ENCODE results near the gene NAT14.

DNA sequence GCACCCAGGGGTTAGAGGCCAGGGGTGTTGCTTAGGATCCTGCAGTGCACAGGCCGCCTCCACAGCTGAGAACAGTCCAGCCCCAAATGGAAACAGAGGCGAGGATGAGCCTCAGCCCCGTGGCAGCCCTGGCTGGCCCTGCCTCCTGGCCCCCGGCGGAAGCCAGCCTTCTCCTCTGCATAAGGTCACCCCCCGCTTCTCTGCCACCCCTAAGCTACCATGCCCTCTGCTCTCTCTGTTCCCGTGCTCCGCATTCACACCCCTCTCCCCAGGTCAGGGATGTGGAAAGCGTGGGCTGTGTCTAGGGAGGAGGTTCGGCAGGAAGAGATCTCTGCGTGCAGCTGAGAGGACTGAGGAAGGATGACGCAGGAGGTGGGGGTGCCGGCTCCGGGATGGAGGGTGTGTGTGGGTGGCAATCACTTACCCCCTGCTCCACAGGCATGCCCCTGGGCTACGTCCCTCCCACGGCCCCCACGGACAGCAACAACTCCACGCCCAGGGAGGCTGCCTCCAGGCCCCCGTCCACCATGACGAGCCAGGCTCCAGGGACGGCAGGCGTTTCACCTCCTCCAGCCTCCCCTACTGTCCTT, 9.3 kb downstream of the NAT14 start:
- TF ChIP-seq POLR2A (IDR thresholded peaks at IDR 0.05): peak in 1 of 2 donors; percentile 11
- TF ChIP-seq, protein P1, sequence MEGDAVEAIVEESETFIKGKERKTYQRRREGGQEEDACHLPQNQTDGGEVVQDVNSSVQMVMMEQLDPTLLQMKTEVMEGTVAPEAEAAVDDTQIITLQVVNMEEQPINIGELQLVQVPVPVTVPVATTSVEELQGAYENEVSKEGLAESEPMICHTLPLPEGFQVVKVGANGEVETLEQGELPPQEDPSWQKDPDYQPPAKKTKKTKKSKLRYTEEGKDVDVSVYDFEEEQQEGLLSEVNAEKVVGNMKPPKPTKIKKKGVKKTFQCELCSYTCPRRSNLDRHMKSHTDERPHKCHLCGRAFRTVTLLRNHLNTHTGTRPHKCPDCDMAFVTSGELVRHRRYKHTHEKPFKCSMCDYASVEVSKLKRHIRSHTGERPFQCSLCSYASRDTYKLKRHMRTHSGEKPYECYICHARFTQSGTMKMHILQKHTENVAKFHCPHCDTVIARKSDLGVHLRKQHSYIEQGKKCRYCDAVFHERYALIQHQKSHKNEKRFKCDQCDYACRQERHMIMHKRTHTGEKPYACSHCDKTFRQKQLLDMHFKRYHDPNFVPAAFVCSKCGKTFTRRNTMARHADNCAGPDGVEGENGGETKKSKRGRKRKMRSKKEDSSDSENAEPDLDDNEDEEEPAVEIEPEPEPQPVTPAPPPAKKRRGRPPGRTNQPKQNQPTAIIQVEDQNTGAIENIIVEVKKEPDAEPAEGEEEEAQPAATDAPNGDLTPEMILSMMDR (IDR thresholded peaks at IDR 0.05 in 4 of 5, conservative IDR thresholded peaks at IDR 0.05 in 1 of 5): no peak
